NCI-H2171 (cell line): Measurements from ENCODE around the gene MDN1.
"Not testable (repeated sequence)": the region's sequence is repeated elsewhere in the genome, so short reads cannot be mapped to it uniquely, and the experiment has no call there.

ENCODE experiments used
- DNase-seq: peaks from one replicate; lab custom pipeline; 2025; lab: John Stamatoyannopoulos, UW

Gene MDN1

DNA sequence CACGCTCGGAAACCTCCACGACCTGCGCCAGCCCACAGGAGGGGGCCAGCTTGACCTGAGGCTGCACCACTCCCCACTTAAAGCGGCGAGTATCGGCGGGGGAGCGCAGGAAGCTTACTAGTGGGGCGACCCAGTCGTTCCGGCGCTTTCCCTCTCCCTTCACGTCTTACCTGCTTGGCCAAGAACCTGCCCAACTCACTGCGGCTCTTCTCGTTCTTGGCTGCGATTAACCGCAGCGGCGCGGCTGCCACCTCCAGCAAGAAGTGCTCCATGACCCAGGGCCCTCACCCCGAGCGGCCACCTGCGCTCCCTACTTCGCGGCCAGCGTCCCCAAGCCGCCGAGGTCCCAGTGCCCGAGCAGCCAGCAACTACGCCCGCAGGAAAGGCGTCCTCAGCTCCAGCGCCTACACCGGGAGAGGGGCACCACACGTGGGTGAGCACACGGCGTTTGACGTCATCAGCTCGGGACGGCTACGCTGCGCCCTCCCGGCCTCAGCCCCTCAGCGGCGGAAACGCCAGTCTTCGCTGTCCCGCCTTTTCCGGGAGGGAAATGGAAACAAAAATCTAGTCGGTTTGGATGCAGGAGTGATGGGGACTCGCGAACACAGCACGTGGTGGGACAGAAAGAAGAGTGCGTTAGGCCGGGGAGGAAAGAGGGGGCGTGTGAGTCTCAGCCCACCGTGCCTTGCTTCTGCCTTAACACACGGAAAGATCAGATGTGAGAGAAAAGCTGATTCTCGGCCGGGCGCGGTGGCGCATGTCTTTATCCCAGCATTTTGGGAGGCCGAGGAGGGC is at the start of gene MDN1:
TSS of gene MDN1 (minus strand) at position 459 of the 795 bp plus-strand sequence. CDS start at position 272, 187 bp downstream.
- DNase-seq = peak; percentile 96

GRCh38 chr6:89866024-89866678 is 46.6 kb upstream of the MDN1 start:
- DNase-seq = no peak

GRCh38 chr6:89862698-89863097 is 43.1 kb upstream of the MDN1 start:
- DNase-seq = no peak

GRCh38 chr6:89862273-89862672 is 42.7 kb upstream of the MDN1 start:
- DNase-seq = no peak

GRCh38 chr6:89859744-89860143 is 40.1 kb upstream of the MDN1 start:
- DNase-seq = no peak

DNA sequence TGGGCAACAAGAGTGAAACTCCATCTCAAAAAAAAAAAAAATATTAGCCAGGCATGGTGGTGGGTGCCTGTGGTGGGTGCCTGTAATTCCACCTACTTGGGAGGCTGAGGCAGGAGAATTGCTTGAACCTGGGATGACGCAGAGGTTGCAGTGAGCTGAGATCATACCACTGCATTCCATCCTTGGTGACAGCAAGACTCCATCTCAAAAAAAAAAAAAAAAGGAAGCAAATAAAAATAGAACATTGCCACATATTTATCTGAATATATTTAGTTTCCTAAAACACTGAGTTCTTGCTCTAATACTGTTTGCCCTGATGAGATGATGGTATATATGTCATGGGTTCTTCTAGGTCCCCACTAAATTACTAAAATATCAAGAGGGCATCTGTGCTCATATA is 38.4 kb upstream of the MDN1 start:
- no peak for DNase-seq

- no peak for DNase-seq
These were observed 33.5 kb upstream of the MDN1 start for GRCh38 chr6:89853068-89853467.

GRCh38 chr6:89847513-89847912 is 27.9 kb upstream of the MDN1 start:
- DNase-seq = not testable (repeated sequence)

- no peak for DNase-seq
These were observed 23.5 kb upstream of the MDN1 start for GRCh38 chr6:89843070-89843469.

GRCh38 chr6:89842228-89842627 is 22.6 kb upstream of the MDN1 start:
- DNase-seq = no peak

GRCh38 chr6:89840538-89840937 is 20.9 kb upstream of the MDN1 start:
- no peak for DNase-seq

DNA sequence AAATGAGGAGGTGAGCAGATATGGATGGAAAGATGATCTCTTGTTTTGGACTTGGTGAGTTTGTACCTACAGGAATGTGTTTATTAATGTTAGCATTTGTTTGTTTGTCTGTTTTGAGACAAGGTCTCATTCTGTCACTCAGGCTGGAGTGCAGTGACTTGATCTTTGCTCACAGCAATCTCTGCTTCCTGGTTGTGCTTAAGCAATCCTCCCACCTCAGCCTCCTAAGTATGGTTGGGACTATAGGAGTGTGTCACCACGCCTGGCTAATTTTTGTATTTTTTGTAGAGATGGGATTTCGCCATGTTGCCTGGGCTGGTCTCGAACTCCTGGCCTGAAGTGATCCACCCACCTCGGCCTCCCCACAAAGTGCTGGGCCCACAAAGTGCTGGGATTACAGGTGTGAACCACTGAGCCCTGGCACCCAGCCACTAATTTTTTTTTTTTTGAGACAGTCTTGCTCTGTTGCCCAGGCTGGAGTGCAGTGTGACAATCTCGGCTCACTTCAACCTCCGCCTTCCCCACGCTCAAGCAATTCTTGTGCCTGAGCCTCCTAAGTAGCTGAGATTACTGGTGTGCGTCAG is 17.1 kb upstream of the MDN1 start:
- no peak for DNase-seq

DNA sequence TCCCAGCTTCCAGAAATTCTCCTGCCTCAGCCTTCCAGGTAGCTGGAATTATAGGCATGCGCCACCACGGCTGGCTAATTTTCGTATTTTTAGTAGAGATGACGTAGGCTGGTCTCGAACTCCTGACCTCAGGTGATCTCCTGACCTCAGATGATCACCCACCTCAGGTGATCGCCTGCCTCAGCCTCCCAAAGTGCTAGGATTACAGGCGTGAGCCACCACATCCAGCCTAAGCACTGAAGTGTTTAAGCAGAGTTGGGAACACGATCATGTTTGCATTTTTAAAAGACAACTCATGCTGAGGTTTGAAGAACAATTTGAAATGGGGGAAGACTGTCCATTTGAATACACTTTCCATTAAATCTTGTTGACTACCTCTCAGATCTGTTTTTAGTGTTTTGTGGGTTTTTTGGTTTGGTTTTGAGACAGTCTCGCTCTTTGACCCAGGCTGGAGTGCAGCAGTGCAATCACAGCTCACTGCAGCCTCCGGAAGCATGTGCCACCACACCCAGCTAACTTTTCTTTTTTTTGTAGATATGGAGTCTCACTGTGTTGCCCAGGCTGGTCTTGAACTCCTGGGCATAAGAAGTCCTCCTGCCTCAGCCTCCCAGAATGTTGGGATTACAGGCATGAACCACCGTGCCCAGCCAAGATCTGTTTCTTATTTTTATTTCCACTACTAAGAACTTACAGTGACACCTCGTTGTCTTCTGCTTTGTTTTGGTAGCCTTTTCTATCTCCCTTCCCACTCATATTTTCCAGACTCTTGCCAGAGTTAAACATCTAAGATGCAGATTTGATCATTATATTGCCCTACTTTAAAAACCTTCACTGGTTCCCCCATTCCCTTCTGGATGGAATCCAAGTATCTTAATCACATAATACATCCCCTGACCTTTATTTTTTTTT is 15.5 kb upstream of the MDN1 start:
- DNase-seq = no peak

DNA sequence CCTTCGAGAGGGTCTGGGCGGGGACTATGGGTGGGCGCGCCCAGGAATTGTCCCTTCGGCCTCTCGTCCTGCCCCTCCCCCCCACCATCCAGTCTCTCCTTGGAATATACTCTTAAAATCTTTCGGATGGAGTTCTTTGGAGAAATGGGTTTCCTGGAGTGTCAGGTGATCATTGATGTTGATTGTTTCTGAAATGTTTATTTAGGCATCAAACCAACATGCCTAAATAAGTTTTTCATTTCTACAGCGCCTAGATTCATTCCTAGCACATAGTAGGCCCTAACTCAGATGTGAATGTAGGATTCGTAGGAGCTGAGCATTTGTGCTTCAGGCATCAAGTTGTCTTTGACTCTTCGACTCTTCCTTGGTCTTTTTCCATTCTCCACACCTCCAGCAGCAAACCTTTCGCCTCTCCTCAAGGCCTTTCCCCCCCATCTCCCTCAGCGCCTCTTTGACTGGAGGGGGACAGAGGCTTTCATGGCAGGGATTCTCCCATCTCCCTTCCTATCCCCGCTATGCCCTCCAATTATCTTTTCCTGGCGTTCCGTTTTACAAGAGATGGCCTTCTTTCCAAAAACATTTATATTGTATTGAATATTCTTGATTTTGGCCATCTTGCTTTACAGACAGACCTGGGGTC is 10.7 kb upstream of the MDN1 start:
- no peak for DNase-seq

GRCh38 chr6:89829472-89830169 is 10.0 kb upstream of the MDN1 start, which contains the start of gene CASP8AP2:
Gene CASP8AP2, plus strand, starts transcription at chr6:89829880.
- peak; percentile 99 for DNase-seq

DNA sequence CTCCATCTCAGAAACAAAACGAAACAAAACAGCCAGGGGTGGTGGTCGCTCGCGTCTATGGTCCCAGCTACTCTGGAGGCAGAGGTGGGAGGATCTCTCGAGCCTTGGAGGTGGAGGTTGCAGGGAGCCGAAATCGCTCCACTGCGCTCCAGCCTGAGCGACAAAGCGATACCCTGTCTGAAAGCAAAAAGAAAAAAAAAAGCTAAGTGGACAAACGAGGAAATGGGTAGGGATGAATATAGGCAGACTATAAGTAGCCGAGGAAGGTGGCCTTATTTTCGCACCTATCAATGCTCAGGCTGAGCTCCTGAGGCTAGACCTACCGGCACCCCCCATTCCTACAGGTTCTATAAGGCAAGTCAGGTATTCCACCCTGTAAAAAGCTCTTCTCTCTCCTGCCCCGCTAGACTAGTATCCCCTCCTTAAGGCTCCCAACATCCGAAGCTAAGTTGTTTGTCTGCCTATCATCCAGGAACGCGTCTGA is 9.4 kb upstream of the MDN1 start:
- peak; percentile 6 for DNase-seq

GRCh38 chr6:89828475-89828987 is 8.9 kb upstream of the MDN1 start:
- not testable (repeated sequence) for DNase-seq

DNA sequence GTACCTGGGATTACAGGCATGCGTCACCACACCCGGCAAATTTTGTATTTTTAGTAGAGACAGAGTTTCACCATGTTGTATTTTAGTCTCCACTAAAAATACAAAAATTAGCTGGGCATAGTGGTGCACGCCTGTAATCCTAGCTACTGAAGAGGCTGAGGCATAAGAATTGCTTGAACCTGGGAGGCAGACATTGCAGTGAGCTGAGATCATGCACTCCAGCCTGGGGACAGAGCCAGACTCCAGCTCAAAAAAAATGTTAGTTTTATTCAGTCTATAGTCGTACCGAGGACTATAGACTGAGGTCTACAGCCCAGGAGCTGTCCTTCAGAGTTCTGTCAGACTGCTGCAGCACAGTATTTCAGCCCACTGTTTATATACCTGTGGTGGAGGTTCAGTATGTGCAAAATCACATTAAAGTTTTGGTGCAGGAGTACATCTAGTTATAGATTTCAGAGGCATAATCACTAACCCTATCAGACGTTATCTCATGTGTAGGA is 6.5 kb upstream of the MDN1 start:
- DNase-seq = no peak

DNA sequence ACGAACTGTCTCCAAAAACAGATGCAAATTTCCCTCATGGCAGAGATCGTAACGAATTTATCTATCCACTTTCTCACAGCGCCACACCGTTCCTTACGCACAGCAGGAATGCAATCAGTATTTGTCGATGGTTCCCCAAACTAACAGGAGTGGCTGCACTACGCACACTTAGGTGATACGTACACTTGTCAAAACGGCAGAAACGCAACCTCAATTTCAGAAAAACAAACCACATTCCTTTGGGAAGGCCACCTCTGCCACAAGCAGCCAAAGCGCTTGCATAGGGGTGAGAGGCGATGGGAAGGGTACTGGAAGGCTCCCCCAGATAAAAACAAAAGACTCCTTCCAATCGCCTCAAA is 638 bp downstream of the MDN1 start:
- peak; percentile 23 for DNase-seq

DNA sequence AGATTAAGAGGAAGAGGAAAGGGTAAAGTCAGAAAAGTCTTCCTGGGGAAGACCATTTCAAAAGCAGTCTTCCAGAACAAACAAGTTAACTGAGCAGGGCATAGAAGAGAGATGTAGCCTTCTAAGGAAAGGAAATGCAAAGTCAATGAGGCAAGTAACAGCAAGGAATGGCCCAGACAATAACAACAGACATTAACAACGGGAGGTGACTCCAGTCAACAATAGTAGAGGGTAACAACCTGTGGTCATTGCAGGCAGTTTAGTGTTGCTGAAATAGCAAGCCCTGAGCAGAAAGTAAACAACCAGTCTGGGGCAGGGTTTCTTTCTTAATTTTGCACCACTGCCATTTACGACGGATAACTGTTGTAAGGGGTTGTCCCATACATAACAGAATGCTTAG is 2.1 kb downstream of the MDN1 start:
- DNase-seq = no peak
